Osteocyte (in vitro differentiated cells): Measurements from ENCODE around the gene SV2B. TPM values are rescaled to one million over a fixed set of nuclear protein-coding genes. Genes with fewer than 3 reads are reported as not detected.

Source experiments
- DNase-seq: peaks from one replicate; pipeline ENCODE4 v3.0.0; 2021; ENCODE audit warnings: mixed read lengths; ENCODE audit not compliant: unreplicated experiment; ENCODE audit errors: extremely low spot score
- H3K27ac Mint-ChIP-seq: one replicate; pipeline ENCODE4 v1.8.0; 2021; ENCODE audit warnings: mild to moderate bottlenecking, mixed read lengths; ENCODE audit not compliant: unreplicated experiment
- H3K27me3 Mint-ChIP-seq: one replicate; pipeline ENCODE4 v1.8.0; 2021; ENCODE audit warnings: mixed read lengths; ENCODE audit not compliant: unreplicated experiment
- H3K36me3 Mint-ChIP-seq: one replicate; pipeline ENCODE4 v1.8.0; 2021; ENCODE audit warnings: mixed read lengths; ENCODE audit not compliant: unreplicated experiment
- H3K4me1 Mint-ChIP-seq: one replicate; pipeline ENCODE4 v1.8.0; 2021; ENCODE audit warnings: mixed read lengths; ENCODE audit not compliant: unreplicated experiment
- H3K4me3 Mint-ChIP-seq: one replicate; pipeline ENCODE4 v1.8.0; 2021; ENCODE audit warnings: mild to moderate bottlenecking, moderate library complexity, mixed read lengths; ENCODE audit not compliant: unreplicated experiment
- H3K9me3 Mint-ChIP-seq: one replicate; pipeline ENCODE4 v1.8.0; 2021; ENCODE audit warnings: mixed read lengths; ENCODE audit not compliant: unreplicated experiment
- CTCF ChIP-seq: fragments of 200-600 bp; sonication (generic); IDR thresholded peaks from 2 replicates; pipeline ENCODE4 v1.5.0; 2021; ENCODE audit warnings: antibody characterized with exemption, mild to moderate bottlenecking, moderate library complexity
- total RNA-seq: library from RNA; stranded (reverse); gene quantifications from 2 replicates; pipeline ENCODE4 v1.2.1, GENCODE V29; 2021

SV2B gene
- total RNA-seq, 1 donor from 2014 or later, result not detected

- Mint-ChIP-seq H3K9me3 (no peaks in the 10 kb centered on the region), H3K36me3 (no peaks in the 10 kb centered on the region), H3K27me3 (no peaks in the 10 kb centered on the region), H3K4me3 (no peak overlapping the region), H3K27ac (no peak overlapping the region), H3K4me1 (no peaks in the 10 kb centered on the region)
- TF ChIP-seq CTCF, result no peak
- DNase-seq, result no peak
Measured at GRCh38 chr15:91133511-91133910, 33.5 kb downstream of the SV2B start.

- H3K4me3 Mint-ChIP-seq, result no peak overlapping the region
- DNase-seq, result no peak
- no peak overlapping the region for H3K27ac Mint-ChIP-seq
- no peaks in the 10 kb centered on the region for H3K27me3 Mint-ChIP-seq
- no peaks in the 10 kb centered on the region for H3K36me3 Mint-ChIP-seq
- no peaks in the 10 kb centered on the region for H3K9me3 Mint-ChIP-seq
- no peak for TF ChIP-seq CTCF
- H3K4me1 Mint-ChIP-seq, result no peaks in the 10 kb centered on the region
Measured at GRCh38 chr15:91135201-91136130, 35.4 kb downstream of the SV2B start.

GRCh38 chr15:91136386-91136923 lies 36.4 kb downstream of the SV2B start:
- Mint-ChIP-seq H3K4me3 (no peak overlapping the region), H3K36me3 (no peaks in the 10 kb centered on the region), H3K9me3 (no peaks in the 10 kb centered on the region), H3K27ac (no peak overlapping the region), H3K27me3 (no peaks in the 10 kb centered on the region), H3K4me1 (no peaks in the 10 kb centered on the region)
- DNase-seq, result no peak
- no peak for TF ChIP-seq CTCF

GRCh38 chr15:91140601-91141000 lies 40.5 kb downstream of the SV2B start:
- Mint-ChIP-seq H3K27ac (no peak overlapping the region), H3K4me1 (no peaks in the 10 kb centered on the region), H3K36me3 (no peaks in the 10 kb centered on the region), H3K9me3 (no peaks in the 10 kb centered on the region), H3K4me3 (no peak overlapping the region), H3K27me3 (peaks cover 2% of the 10 kb centered on the region)
- DNase-seq, result no peak
- TF ChIP-seq CTCF, result no peak

- Mint-ChIP-seq H3K27me3 (peaks cover 2% of the 10 kb centered on the region), H3K36me3 (no peaks in the 10 kb centered on the region)
- DNase-seq, result no peak
Measured at GRCh38 chr15:91141097-91141496, 41.0 kb downstream of the SV2B start.

More at GRCh38 chr15:91141097-91141496, 41.0 kb downstream of the SV2B start:
- Mint-ChIP-seq H3K9me3 (no peaks in the 10 kb centered on the region), H3K4me3 (no peak overlapping the region), H3K4me1 (no peaks in the 10 kb centered on the region), H3K27ac (no peak overlapping the region)
- TF ChIP-seq CTCF, result no peak
